Measurements from ENCODE around the gene SLC35G4. TPM values are rescaled to one million over a fixed set of nuclear protein-coding genes. Genes with fewer than 3 reads are reported as not detected.
"Not testable (repeated sequence)": the region's sequence is repeated elsewhere in the genome, so short reads cannot be mapped to it uniquely, and the experiment has no call there.

SLC35G4 gene
- not detected in 2 replicates for total RNA-seq (2021)
- long read RNA-seq, result 0 reads

DNA sequence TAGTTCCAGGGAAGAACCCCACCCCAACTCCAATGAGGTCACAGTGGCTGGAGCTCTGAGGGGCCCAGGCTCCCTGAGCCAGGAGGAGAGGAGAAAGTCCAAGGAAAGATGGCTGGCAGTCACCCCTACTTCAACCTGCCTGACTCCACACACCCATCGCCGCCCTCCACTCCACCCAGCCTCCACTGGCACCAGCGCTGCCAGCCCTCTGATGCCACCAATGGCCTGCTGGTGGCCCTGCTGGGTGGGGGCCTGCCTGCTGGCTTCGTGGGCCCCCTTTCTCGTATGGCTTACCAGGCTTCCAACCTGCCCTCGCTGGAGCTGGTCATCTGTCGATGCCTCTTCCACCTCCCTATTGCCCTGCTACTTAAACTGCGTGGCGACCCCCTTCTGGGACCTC, at the start of gene SLC35G4:
Gene SLC35G4 (plus strand): TSS at position 109 of the 400 bp plus-strand sequence. CDS start 0 bp downstream, at position 109.
- not testable (repeated sequence) for H3T11ph ChIP-seq (ENCODE audit: low read length); H3K4ac ChIP-seq (ENCODE audit: low read depth, low read length); H3K4me2 ChIP-seq (ENCODE audit: insufficient read depth, insufficient read length, low read length); H4K8ac ChIP-seq (replicated peaks; ENCODE audit: insufficient read length, low read depth, low read length); H3K27me3 ChIP-seq (ENCODE audit: insufficient read depth, low read length); H4K91ac ChIP-seq (ENCODE audit: insufficient read length, low read depth, low read length); H2AFZ ChIP-seq (ENCODE audit: low read length); H4K5ac ChIP-seq (ENCODE audit: insufficient read length, low read depth, low read length); H3K9me3 ChIP-seq (ENCODE audit: control insufficient read depth, low read depth, low read length); H3K4me1 ChIP-seq (ENCODE audit: insufficient read depth, low read length); H3K4me3 Mint-ChIP-seq; H3K23me2 ChIP-seq (ENCODE audit: insufficient read length, low read depth, low read length, poor library complexity, severe bottlenecking); H3K79me1 ChIP-seq (ENCODE audit: insufficient read depth, low read depth, low read length, poor library complexity, severe bottlenecking); H3K14ac ChIP-seq (ENCODE audit: insufficient read depth, low read length); H4K20me1 ChIP-seq (ENCODE audit: control insufficient read depth, insufficient read depth, insufficient read length); H2BK120ac ChIP-seq (ENCODE audit: low read depth, low read length, poor library complexity, severe bottlenecking); H3K27ac Mint-ChIP-seq; H2BK15ac ChIP-seq (ENCODE audit: low read depth, low read length); H3K56ac ChIP-seq (ENCODE audit: insufficient read length, low read depth, low read length); H2BK12ac ChIP-seq (ENCODE audit: insufficient read length, low read depth, low read length); H3K9ac ChIP-seq (ENCODE audit: extremely low read depth, insufficient read length, low read length); H2BK5ac ChIP-seq (ENCODE audit: insufficient read length, low read length); H3K27me3 Mint-ChIP-seq (ENCODE audit: low read depth); H3K18ac ChIP-seq (ENCODE audit: insufficient read length, low read depth, low read length); H3K79me2 ChIP-seq (ENCODE audit: insufficient read depth, low read length); H2AK5ac ChIP-seq (ENCODE audit: insufficient read length, low read length); H2BK20ac ChIP-seq (ENCODE audit: low read depth, low read length, poor library complexity, severe bottlenecking); DNase-seq; H3K27ac ChIP-seq (ENCODE audit: insufficient read length, low read depth, low read length); H3K23ac ChIP-seq (ENCODE audit: insufficient read length, low read depth, low read length); H3K36me3 Mint-ChIP-seq (ENCODE audit: insufficient read depth in 1 of 3, low read depth in 3 of 3)
- no CpG with 5 or more reads among the region's 9 CpGs for WGBS (ENCODE audit: extremely low coverage, insufficient read length, low lambda C conversion rate)
- Mint-ChIP-seq H3K4me1 (peaks cover 8 to 10% of the 10 kb centered on the region in 2 experiments), H3K9me3 (peaks cover 7 to 12% of the 10 kb centered on the region in 2 experiments)
